Stomach smooth muscle (tissue), 2 donors: ENCODE results near the gene NR0B1.

ENCODE experiments used
- H3K27ac ChIP-seq: one replicate; pipeline ENCODE4 v1.7.0; 2013; ENCODE audit warnings: mild to moderate bottlenecking, low read length, inconsistent platforms
- H3K27me3 ChIP-seq, 2 donors: one replicate each; pipeline ENCODE4 v1.7.0; 2013; ENCODE audit warnings: low read length in 2 of 2; ENCODE audit not compliant: insufficient read depth in 2 of 2, control insufficient read depth in 1 of 2
- H3K36me3 ChIP-seq, 2 donors: one replicate each; pipeline ENCODE4 v1.7.0; 2013; ENCODE audit warnings: low read length in 2 of 2; ENCODE audit not compliant: control insufficient read depth in 2 of 2, insufficient read depth in 2 of 2
- H3K4me1 ChIP-seq: one replicate; pipeline ENCODE4 v1.7.0; 2013; ENCODE audit warnings: low read length; ENCODE audit not compliant: control insufficient read depth, insufficient read depth
- H3K4me3 ChIP-seq, 2 donors: one replicate each; pipeline ENCODE4 v1.7.0; 2013; ENCODE audit warnings: low read length in 2 of 2
- H3K9ac ChIP-seq, 2 donors: one replicate each; pipeline ENCODE4 v1.7.0; 2013; ENCODE audit warnings: low read length in 2 of 2, mild to moderate bottlenecking in 1 of 2
- H3K9me3 ChIP-seq, 2 donors: one replicate each; pipeline ENCODE4 v1.7.0; 2013; ENCODE audit warnings: low read length in 2 of 2; ENCODE audit not compliant: control insufficient read depth in 2 of 2
- donor health status: healthy.
- donor health status: Pancreatic carcinoma.

Gene NR0B1

GRCh38 chrX:30307466-30307865 lies 1.7 kb downstream of the NR0B1 start:
- H3K27me3 ChIP-seq = peaks cover 14 to 16% of the 10 kb centered on the region in 2 donors
- no peak overlapping the region for H3K9ac ChIP-seq
- H3K27ac ChIP-seq = no peak overlapping the region
- no peak overlapping the region for H3K4me3 ChIP-seq
- H3K36me3 ChIP-seq = no peaks in the 10 kb centered on the region
- no peaks in the 10 kb centered on the region for H3K4me1 ChIP-seq
- no peaks in the 10 kb centered on the region for H3K9me3 ChIP-seq

- Histone ChIP-seq H3K9me3 (no peaks in the 10 kb centered on the region), H3K4me3 (no peak overlapping the region), H3K36me3 (no peaks in the 10 kb centered on the region), H3K27me3 (peaks cover 14 to 21% of the 10 kb centered on the region in 2 donors), H3K27ac (no peak overlapping the region), H3K4me1 (no peaks in the 10 kb centered on the region), H3K9ac (no peak overlapping the region)
Observed at GRCh38 chrX:30304866-30305265, 4.3 kb downstream of the NR0B1 start.

GRCh38 chrX:30302956-30303355 lies 6.2 kb downstream of the NR0B1 start:
- no peak overlapping the region for H3K27ac ChIP-seq
- no peak overlapping the region for H3K4me3 ChIP-seq
- H3K9me3 ChIP-seq = no peaks in the 10 kb centered on the region
- no peaks in the 10 kb centered on the region for H3K4me1 ChIP-seq
- H3K9ac ChIP-seq = no peak overlapping the region
- H3K36me3 ChIP-seq = no peaks in the 10 kb centered on the region
- peaks cover 4 to 14% of the 10 kb centered on the region in 2 donors for H3K27me3 ChIP-seq

- Histone ChIP-seq H3K36me3 (no peaks in the 10 kb centered on the region), H3K4me1 (no peaks in the 10 kb centered on the region), H3K9ac (no peak overlapping the region), H3K9me3 (no peaks in the 10 kb centered on the region), H3K4me3 (no peak overlapping the region), H3K27me3 (peaks cover 0 to 8% of the 10 kb centered on the region in 2 donors), H3K27ac (no peak overlapping the region)
Observed at GRCh38 chrX:30301963-30302362, 7.2 kb downstream of the NR0B1 start.

GRCh38 chrX:30301208-30301607 lies 8.0 kb downstream of the NR0B1 start:
- Histone ChIP-seq H3K4me3 (no peak overlapping the region), H3K9me3 (no peaks in the 10 kb centered on the region), H3K36me3 (no peaks in the 10 kb centered on the region), H3K4me1 (no peaks in the 10 kb centered on the region), H3K27ac (no peak overlapping the region), H3K9ac (no peak overlapping the region), H3K27me3 (peaks cover 0 to 5% of the 10 kb centered on the region in 2 donors)

- Histone ChIP-seq H3K9ac (no peak overlapping the region), H3K4me1 (no peaks in the 10 kb centered on the region), H3K27me3 (peaks cover 0 to 10% of the 10 kb centered on the region in 2 donors), H3K4me3 (no peak overlapping the region), H3K27ac (no peak overlapping the region), H3K36me3 (no peaks in the 10 kb centered on the region), H3K9me3 (no peaks in the 10 kb centered on the region)
Observed at GRCh38 chrX:30296408-30297254, 12.6 kb downstream of the NR0B1 start.

GRCh38 chrX:30283456-30284200 lies 25.6 kb downstream of the NR0B1 start:
- no peaks in the 10 kb centered on the region for H3K36me3 ChIP-seq
- H3K4me3 ChIP-seq = no peak overlapping the region
- no peak overlapping the region for H3K9ac ChIP-seq
- H3K4me1 ChIP-seq = no peaks in the 10 kb centered on the region
- H3K27ac ChIP-seq = no peak overlapping the region
- H3K9me3 ChIP-seq = no peaks in the 10 kb centered on the region
- no peaks in the 10 kb centered on the region for H3K27me3 ChIP-seq

GRCh38 chrX:30282527-30282926 lies 26.7 kb downstream of the NR0B1 start:
- Histone ChIP-seq H3K4me1 (no peaks in the 10 kb centered on the region), H3K36me3 (no peaks in the 10 kb centered on the region), H3K9me3 (no peaks in the 10 kb centered on the region), H3K9ac (no peak overlapping the region), H3K4me3 (no peak overlapping the region), H3K27me3 (no peaks in the 10 kb centered on the region), H3K27ac (no peak overlapping the region)

GRCh38 chrX:30280428-30280827 lies 28.8 kb downstream of the NR0B1 start:
- Histone ChIP-seq H3K9me3 (no peaks in the 10 kb centered on the region), H3K36me3 (no peaks in the 10 kb centered on the region), H3K27ac (no peak overlapping the region), H3K4me3 (no peak overlapping the region), H3K9ac (no peak overlapping the region), H3K27me3 (no peaks in the 10 kb centered on the region), H3K4me1 (no peaks in the 10 kb centered on the region)

GRCh38 chrX:30278365-30278764 lies 30.8 kb downstream of the NR0B1 start:
- H3K27me3 ChIP-seq = no peaks in the 10 kb centered on the region
- H3K9ac ChIP-seq = no peak overlapping the region
- H3K4me3 ChIP-seq = no peak overlapping the region
- no peaks in the 10 kb centered on the region for H3K36me3 ChIP-seq
- no peaks in the 10 kb centered on the region for H3K9me3 ChIP-seq
- no peak overlapping the region for H3K27ac ChIP-seq
- no peaks in the 10 kb centered on the region for H3K4me1 ChIP-seq

GRCh38 chrX:30275498-30275897 lies 33.7 kb downstream of the NR0B1 start:
- no peak overlapping the region for H3K9ac ChIP-seq
- no peaks in the 10 kb centered on the region for H3K36me3 ChIP-seq
- H3K27me3 ChIP-seq = no peaks in the 10 kb centered on the region
- no peak overlapping the region for H3K4me3 ChIP-seq
- H3K4me1 ChIP-seq = no peaks in the 10 kb centered on the region
- no peaks in the 10 kb centered on the region for H3K9me3 ChIP-seq
- H3K27ac ChIP-seq = no peak overlapping the region
